ENCODE results near the gene DPP10. TPM values are rescaled to one million over a fixed set of nuclear protein-coding genes. Genes with fewer than 3 reads are reported as not detected.

The DPP10 gene
- total RNA-seq, 1 experiment from 2014 or later = not detected

GRCh38 chr2:115071534-115071933 is 629.1 kb downstream of the DPP10 start:
- no peak overlapping the region for H3K4me2 ChIP-seq (ENCODE audit: low read length)
- no peaks in the 10 kb centered on the region for H3K79me2 ChIP-seq (ENCODE audit: low read length)
- H4K20me1 ChIP-seq (ENCODE audit: low read length) = no peaks in the 10 kb centered on the region
- H3K9ac ChIP-seq (ENCODE audit: low read length) = no peak overlapping the region
- H3K9me3 ChIP-seq (ENCODE audit: low read length) = no peaks in the 10 kb centered on the region
- H3K27ac ChIP-seq (ENCODE audit: low read length) = no peak overlapping the region
- H3K9me2 ChIP-seq (replicated peaks; ENCODE audit: low read length) = no peaks in the 10 kb centered on the region
- no peak for TF ChIP-seq CTCF (conservative IDR thresholded peaks at IDR 0.05; ENCODE audit: low read depth, low read length)
- no peak for TF ChIP-seq EZH2 (IDR thresholded peaks at IDR 0.05; ENCODE audit: low read length, unreplicated experiment)
- no peak for TF ChIP-seq EZH2phosphoT487 (IDR thresholded peaks at IDR 0.05; ENCODE audit: borderline replicate concordance, low read length)
- H2AFZ ChIP-seq (ENCODE audit: low read length) = no peak overlapping the region
- no peaks in the 10 kb centered on the region for H3K36me3 ChIP-seq (ENCODE audit: low read depth, low read length)
- CTCF ChIA-PET = no interaction called here
- DNase-seq = no peak
- BruUV-seq (replicated peaks) = no TSS peak
- H3K4me3 ChIP-seq (ENCODE audit: low read length) = no peak overlapping the region
- POLR2A ChIA-PET (ENCODE audit: unreplicated experiment) = no interaction called here
- no peaks in the 10 kb centered on the region for H3K4me1 ChIP-seq (ENCODE audit: insufficient read depth, low read length)
- no peaks in the 10 kb centered on the region for H3K27me3 ChIP-seq (ENCODE audit: low read length)
- no peaks in the 10 kb centered on the region for H3F3A ChIP-seq (ENCODE audit: low read length, unreplicated experiment)
- intact Hi-C loops (cut with micrococcal nuclease) = no loop called here
- no peak for ATAC-seq

GRCh38 chr2:115075800-115076199 is 633.4 kb downstream of the DPP10 start:
- no peak overlapping the region for H2AFZ ChIP-seq (ENCODE audit: low read length)
- H3K4me2 ChIP-seq (ENCODE audit: low read length) = no peak overlapping the region
- ChIA-PET POLR2A (ENCODE audit: unreplicated experiment) (no interaction called here), CTCF (no interaction called here)
- no TSS peak for BruUV-seq (replicated peaks)
- H3K4me1 ChIP-seq (ENCODE audit: insufficient read depth, low read length) = no peaks in the 10 kb centered on the region
- no peak for TF ChIP-seq EZH2 (IDR thresholded peaks at IDR 0.05; ENCODE audit: low read length, unreplicated experiment)
- no peak for TF ChIP-seq EZH2phosphoT487 (IDR thresholded peaks at IDR 0.05; ENCODE audit: borderline replicate concordance, low read length)
- TF ChIP-seq CTCF (conservative IDR thresholded peaks at IDR 0.05; ENCODE audit: low read depth, low read length) = no peak
- H3K9me3 ChIP-seq (ENCODE audit: low read length) = no peaks in the 10 kb centered on the region
- no peaks in the 10 kb centered on the region for H3F3A ChIP-seq (ENCODE audit: low read length, unreplicated experiment)
- H3K36me3 ChIP-seq (ENCODE audit: low read depth, low read length) = no peaks in the 10 kb centered on the region
- no peaks in the 10 kb centered on the region for H3K9me2 ChIP-seq (replicated peaks; ENCODE audit: low read length)
- H4K20me1 ChIP-seq (ENCODE audit: low read length) = no peaks in the 10 kb centered on the region
- no peak overlapping the region for H3K4me3 ChIP-seq (ENCODE audit: low read length)
- no peak overlapping the region for H3K27ac ChIP-seq (ENCODE audit: low read length)
- intact Hi-C loops (cut with micrococcal nuclease) = no loop called here
- H3K27me3 ChIP-seq (ENCODE audit: low read length) = no peaks in the 10 kb centered on the region
- ATAC-seq = no peak
- no peaks in the 10 kb centered on the region for H3K79me2 ChIP-seq (ENCODE audit: low read length)
- DNase-seq = no peak
- no peak overlapping the region for H3K9ac ChIP-seq (ENCODE audit: low read length)

- intact Hi-C loops (cut with micrococcal nuclease) = no loop called here
- no peak overlapping the region for H3K4me2 ChIP-seq (ENCODE audit: low read length)
- DNase-seq (no peak), ATAC-seq (no peak)
- H3K79me2 ChIP-seq (ENCODE audit: low read length) = no peaks in the 10 kb centered on the region
- no peak overlapping the region for H2AFZ ChIP-seq (ENCODE audit: low read length)
- H3K36me3 ChIP-seq (ENCODE audit: low read depth, low read length) = no peaks in the 10 kb centered on the region
- TF ChIP-seq EZH2 (IDR thresholded peaks at IDR 0.05; ENCODE audit: low read length, unreplicated experiment) = no peak
- no peak for TF ChIP-seq CTCF (conservative IDR thresholded peaks at IDR 0.05; ENCODE audit: low read depth, low read length)
- TF ChIP-seq EZH2phosphoT487 (IDR thresholded peaks at IDR 0.05; ENCODE audit: borderline replicate concordance, low read length) = no peak
- no peaks in the 10 kb centered on the region for H3K9me2 ChIP-seq (replicated peaks; ENCODE audit: low read length)
- no peaks in the 10 kb centered on the region for H3K4me1 ChIP-seq (ENCODE audit: insufficient read depth, low read length)
- no peaks in the 10 kb centered on the region for H4K20me1 ChIP-seq (ENCODE audit: low read length)
- CTCF ChIA-PET = no interaction called here
- H3K9ac ChIP-seq (ENCODE audit: low read length) = no peak overlapping the region
- POLR2A ChIA-PET (ENCODE audit: unreplicated experiment) = no interaction called here
- no TSS peak for BruUV-seq (replicated peaks)
- H3K27me3 ChIP-seq (ENCODE audit: low read length) = no peaks in the 10 kb centered on the region
- no peaks in the 10 kb centered on the region for H3K9me3 ChIP-seq (ENCODE audit: low read length)
- no peak overlapping the region for H3K27ac ChIP-seq (ENCODE audit: low read length)
- no peak overlapping the region for H3K4me3 ChIP-seq (ENCODE audit: low read length)
- no peaks in the 10 kb centered on the region for H3F3A ChIP-seq (ENCODE audit: low read length, unreplicated experiment)
Observed at GRCh38 chr2:115077626-115078025, 635.2 kb downstream of the DPP10 start.

Measured in PC-3 (cell line).